Fibroblast of skin of back (primary cell): ENCODE measurements around the gene DSG3. TPM values are rescaled to one million over a fixed set of nuclear protein-coding genes. Genes with fewer than 3 reads are reported as not detected.

Experiments used
- DNase-seq: peaks from one replicate; pipeline ENCODE4 v3.0.0-alpha.2; 2013
- polyA plus RNA-seq, 2 experiments: library from polyadenylated mRNA; unstranded; fragments of 120-200 nt; gene quantifications; one replicate each; pipeline ENCODE4 v1.2.1, GENCODE V29; 2013; ENCODE audit not compliant: insufficient read length in 2 of 2

DSG3 gene, protein sequence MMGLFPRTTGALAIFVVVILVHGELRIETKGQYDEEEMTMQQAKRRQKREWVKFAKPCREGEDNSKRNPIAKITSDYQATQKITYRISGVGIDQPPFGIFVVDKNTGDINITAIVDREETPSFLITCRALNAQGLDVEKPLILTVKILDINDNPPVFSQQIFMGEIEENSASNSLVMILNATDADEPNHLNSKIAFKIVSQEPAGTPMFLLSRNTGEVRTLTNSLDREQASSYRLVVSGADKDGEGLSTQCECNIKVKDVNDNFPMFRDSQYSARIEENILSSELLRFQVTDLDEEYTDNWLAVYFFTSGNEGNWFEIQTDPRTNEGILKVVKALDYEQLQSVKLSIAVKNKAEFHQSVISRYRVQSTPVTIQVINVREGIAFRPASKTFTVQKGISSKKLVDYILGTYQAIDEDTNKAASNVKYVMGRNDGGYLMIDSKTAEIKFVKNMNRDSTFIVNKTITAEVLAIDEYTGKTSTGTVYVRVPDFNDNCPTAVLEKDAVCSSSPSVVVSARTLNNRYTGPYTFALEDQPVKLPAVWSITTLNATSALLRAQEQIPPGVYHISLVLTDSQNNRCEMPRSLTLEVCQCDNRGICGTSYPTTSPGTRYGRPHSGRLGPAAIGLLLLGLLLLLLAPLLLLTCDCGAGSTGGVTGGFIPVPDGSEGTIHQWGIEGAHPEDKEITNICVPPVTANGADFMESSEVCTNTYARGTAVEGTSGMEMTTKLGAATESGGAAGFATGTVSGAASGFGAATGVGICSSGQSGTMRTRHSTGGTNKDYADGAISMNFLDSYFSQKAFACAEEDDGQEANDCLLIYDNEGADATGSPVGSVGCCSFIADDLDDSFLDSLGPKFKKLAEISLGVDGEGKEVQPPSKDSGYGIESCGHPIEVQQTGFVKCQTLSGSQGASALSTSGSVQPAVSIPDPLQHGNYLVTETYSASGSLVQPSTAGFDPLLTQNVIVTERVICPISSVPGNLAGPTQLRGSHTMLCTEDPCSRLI
- not detected for polyA plus RNA-seq (2013, experiment 1 of 2; ENCODE audit: insufficient read length)
- 0.11 TPM for polyA plus RNA-seq (2013, experiment 2 of 2; ENCODE audit: insufficient read length)

DNA sequence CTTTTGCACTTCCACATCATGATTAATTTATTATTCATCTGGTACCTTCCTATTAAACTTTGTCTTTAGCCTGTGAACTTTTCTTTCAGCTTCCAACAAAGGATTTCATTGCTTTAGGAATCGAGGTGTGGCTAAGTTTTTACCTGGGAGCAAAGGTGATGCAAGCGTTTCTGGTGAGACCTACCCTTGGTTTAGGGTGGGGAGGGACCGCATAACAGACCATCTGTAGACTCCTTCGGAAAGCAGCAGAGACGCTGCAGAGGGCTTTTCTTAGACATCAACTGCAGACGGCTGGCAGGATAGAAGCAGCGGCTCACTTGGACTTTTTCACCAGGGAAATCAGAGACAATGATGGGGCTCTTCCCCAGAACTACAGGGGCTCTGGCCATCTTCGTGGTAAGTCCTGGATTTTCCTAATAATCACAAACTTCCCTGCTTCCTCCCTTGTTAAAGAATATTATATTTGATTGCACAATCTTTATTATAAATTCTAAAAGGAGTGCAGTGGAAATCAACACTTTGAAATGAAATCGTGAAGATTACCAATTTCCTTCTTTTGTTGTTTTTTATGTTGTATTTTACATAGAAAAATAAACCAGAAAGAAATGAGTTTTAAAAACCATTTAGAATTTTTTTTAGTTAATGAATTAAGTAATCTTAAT, at the start of gene DSG3:
Gene DSG3, plus strand, starts transcription at position 212 of the 662 bp plus-strand sequence. Its CDS starts 137 bp downstream, at position 349.
- DNase-seq, result no peak

DNA sequence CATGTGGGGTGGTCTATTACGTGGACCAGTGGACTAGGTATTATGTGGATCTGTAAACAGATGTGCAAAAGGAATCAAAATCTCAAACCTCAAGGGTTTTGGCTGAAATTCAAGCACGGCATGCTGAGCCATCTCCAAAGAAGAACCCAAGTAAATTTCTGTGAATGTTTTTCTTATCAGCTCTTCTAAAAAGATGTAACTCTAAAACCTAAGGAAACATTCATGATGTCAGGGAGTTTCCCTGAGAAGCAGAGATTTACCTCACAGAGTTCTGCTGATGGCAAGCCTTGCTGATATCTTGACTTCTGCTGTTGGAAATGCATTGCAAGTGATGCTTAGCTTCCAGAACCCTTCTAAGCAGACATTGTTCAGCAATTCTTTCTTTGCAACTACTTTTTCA, 49.4 kb upstream of the DSG3 start:
- DNase-seq, result no peak

DNA sequence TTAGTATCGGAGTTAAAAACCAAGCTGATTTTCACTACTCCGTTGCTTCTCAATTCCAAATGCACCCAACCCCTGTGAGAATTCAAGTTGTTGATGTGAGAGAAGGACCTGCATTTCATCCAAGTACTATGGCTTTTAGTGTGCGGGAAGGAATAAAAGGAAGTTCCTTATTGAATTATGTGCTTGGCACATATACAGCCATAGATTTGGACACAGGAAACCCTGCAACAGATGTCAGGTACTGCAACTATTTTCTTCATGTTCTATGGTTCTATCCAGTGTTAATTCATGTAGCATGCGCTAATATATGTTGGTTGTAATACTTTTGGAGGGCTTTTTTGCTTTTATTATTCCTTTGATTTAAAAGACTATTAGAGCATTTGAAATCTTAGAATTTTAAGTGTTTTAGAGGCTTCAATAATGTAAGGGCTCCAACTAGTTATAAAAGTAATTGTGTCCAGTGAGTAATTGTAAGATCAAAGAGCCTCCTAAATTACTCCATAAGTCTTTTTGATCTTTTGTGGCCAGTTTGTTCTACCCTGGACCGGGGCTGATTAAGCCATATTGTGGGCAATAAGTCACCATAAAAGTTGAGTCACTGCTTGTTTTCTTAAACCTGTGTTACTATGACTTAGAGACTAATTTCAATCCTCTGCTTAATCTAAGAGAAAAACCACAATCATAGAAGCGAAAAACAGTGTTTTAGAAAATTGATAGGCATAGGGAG, 48.1 kb upstream of the DSG3 start:
- no peak for DNase-seq

DNA sequence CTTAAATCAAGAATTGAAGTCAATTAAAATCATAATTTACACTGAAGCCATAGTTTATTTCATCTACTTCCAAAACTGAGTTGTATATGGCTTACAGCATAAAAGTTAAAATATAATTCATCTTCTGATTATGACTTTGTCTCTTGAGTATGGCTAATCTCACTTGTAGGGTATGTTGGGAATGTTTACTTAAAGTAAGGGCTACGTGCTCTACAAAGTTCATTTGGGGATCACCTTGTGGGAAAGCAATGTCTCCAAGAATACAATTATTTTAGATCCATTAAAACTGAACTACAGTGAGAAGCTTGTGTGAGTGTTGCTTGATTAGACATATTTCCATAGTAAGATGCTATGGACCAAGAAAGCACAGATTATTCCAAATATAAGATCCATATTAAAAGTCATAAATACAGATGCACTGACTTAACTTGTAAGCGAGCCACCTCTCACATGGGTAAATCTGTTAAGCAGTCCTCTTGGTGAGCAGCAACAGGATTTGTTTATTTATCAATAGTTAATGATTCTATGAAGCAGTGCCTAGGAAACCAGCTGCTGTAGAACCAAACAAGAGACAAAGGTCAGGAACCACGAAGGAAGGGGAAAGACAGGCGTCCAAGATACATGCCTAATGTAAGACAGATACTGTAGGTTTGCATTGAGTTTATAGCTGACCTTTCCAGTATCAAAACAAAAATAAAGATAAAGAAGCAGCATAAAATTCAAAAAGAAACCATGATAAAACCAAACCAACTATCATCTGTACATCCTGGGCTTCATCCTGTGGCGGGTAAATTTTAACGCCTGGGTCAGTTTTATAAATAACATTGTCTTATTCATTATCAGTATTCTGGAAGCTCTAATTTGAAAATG, 46.1 kb upstream of the DSG3 start:
- DNase-seq, result no peak

DNA sequence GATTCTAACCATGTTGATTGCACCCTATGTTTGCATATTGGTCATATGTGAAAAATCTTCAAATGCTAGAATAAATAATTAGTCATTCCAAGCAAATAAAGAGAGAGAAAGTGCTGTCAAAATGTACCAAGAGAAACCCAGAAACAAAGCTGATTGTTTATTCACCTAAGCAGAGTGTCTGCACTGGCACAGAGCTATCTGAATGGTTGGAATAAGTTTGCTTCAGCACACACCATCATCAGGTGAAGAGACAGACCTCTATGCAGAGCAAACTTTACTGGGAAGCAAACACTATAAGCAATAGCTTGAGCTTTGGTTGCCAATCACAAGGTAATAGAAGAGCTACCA, 45.5 kb upstream of the DSG3 start:
- DNase-seq, result no peak

DNA sequence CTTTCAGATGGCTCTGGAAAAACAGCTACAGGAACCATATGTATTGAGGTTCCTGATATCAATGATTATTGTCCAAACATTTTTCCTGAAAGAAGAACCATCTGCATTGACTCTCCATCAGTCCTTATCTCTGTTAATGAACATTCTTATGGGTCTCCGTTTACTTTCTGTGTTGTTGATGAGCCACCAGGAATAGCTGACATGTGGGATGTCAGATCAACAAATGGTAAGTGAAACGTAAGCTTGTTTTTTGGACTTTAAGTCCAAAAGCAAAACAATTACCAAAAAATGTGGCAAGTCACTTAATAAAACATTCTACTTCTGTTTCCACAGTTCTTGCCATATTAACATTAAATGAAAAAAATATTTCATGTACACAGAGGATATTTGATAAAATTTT, 44.1 kb upstream of the DSG3 start:
- DNase-seq, result no peak

DNA sequence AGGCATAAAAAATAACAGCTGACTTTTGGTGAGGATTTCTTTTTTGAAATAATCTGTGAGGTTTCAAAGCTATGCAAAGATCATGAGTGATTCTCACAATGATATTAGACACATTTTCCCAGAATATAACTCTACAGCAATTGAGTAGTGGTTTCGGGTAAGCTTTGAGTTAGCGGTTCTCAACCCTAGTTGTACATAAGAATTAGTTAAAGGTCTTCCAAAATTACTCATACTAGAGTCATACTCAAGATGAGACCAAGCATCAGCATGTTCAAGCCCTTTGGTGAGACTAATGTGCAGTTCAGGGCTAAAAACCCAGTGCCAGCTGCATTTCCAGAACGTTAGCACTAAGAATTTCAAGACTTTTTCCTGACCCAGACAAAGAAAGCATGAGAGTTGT, 39.9 kb upstream of the DSG3 start:
- no peak for DNase-seq

DNA sequence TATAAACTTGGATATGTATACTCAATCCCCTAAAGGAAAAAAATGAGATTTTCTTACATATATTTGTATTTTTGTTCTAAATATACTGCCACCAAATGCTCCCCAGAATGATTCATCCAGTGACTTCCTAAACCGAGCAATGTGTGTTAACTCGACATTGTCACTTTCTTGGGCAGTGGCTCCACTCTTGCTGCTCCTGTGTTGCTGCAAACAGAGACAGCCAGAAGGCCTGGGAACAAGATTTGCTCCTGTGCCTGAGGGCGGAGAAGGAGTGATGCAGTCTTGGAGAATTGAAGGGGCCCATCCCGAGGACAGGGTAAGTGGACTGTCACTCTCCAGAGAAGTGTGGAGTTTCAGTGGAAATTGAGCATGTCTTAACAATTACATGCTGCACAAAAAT, 38.3 kb upstream of the DSG3 start:
- DNase-seq, result no peak

DNA sequence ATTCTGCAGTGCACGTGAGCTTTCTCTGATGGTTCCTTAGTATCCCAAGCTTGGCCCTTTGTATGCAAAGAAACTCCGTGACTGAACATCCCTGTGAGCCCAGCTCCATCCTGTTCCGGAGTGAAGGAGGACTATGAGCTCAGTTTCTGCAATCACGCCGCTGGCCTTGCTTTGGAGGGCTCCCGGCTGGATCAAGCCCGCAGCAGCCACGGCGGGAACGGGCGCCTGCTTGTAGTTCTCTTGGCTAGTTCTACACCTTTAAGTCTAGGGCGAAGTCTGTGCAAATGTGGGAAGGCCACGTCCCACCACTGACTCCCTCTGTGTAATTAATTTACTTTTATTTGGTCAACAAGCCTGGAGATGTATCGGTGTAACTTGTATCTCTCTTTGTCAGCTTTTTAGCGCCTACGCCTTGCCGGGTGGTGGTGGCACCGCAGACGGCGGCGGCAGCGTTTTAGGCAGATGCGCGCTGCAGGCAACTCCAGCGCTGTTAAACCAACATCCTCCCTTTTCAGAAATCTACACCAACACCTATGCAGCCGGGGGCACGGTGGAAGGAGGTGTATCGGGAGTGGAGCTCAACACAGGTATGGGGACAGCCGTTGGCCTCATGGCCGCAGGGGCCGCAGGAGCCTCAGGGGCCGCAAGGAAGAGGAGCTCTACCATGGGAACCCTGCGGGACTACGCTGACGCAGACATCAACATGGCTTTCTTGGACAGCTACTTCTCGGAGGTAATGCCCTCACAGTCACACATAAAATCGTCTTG, 36.6 kb upstream of the DSG3 start:
- DNase-seq, result no peak

DNA sequence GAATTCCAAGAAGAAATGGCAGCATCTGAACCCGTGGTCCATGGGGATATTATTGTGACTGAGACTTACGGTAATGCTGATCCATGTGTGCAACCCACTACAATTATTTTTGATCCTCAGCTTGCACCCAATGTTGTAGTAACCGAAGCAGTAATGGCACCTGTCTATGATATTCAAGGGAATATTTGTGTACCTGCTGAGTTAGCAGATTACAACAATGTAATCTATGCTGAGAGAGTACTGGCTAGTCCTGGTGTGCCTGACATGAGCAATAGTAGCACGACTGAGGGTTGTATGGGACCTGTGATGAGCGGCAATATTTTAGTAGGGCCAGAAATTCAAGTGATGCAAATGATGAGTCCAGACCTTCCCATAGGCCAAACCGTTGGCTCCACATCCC, 34.4 kb upstream of the DSG3 start:
- no peak for DNase-seq

DNA sequence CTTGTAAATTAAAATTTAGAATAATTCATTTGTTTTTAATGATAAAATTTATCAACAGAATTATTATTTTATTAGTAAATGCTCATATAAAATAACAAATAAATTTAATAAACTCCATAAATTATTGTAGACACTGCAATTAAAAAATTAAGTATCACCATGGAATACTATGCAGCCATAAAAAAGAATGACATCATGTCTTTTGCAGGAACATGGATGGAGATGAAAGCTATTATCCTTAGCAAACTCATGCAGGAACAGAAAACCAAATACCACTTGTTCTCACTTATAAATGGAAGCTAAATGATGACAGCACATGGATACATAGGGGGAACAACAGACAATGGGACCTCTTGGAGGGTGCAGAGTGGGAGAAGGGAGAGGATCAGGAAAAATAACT, 29.7 kb upstream of the DSG3 start:
- DNase-seq, result no peak

DNA sequence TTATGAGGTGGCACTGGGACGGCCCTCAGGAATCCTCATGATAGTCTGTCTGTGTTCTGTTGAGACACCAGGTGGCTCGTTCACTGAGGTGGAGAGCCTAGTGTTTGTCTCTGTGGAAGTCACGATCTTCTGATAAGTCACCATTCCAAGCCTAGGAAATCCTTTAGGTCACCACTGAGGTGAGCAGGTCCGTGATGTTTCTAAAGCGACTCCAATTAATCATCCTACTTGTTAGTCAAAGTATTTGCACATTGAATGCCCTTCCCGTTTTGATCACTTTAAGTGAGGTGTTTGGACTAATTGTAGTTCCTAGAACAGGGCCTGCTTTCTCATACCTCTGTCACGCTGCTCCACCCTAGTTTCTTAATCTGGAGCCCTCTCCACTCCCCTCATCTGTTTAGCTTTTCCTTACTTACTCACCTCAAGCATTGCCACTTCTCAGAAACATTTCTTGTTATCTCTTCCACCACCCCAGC, 28.0 kb upstream of the DSG3 start:
- DNase-seq, result no peak

DNA sequence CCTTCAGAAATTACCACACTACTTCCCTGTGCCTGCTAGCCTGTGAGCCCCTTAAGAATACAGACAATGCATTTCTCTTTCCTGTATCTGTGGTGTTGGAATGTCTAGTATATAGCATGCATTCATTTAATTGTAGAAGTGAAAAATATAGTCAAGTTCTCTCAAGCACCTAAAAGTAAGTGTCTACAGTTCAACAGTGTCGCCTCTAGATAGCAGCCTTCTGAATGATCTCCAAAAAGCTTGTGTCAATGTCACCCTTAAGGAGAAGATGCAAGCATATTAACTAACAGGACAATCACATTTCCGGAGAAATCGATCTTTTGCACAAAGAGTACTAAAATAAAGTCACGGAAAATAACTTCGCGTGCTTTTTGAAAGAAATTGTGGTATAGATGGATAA, 27.5 kb upstream of the DSG3 start:
- DNase-seq, result no peak

DNA sequence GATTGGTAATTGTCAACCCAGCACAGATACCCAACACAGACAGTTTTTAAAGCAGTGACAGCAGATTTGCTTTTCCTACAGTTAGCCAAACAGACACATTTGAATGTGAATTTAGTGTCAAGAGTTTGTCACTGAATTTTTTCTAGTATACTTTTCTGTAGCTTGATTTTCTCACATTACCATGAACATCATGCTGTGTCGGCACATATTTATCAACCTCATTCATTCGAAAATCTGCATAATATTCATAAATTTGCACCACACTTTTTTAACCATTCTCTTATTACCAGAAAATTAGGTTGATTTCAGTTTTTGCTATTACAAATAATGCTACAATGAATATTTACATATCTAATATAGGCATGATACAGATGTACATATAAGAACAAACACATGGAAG, 27.0 kb upstream of the DSG3 start:
- DNase-seq, result no peak

DNA sequence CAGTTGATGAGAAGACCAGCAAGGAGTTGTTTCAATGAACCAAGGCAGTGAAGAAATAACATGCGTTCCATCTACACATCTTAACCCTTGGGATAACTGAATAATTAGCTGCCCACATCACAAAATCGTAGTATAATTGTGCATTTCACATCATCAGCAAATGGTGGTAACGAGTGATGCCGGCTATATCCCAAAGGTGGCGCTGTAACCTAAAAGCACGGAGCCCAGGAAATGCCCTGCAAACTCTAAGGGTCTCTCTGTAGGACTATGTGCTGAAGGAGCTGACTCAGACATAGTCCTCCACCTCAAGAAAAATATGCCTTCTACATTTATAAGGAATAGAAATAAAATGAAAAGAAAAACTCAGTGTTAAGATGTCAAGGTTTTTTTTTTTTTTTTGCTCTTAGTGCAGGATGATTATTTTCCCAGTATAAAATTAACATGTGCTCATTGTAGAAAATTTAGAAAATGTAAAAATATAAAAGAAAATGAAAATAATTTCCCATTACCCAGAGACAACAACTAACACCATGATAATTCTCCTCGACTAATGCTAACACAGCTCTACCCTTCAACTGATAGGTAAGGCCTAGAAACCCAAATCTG, 23.1 kb upstream of the DSG3 start:
- peak; percentile 17 for DNase-seq

DNA sequence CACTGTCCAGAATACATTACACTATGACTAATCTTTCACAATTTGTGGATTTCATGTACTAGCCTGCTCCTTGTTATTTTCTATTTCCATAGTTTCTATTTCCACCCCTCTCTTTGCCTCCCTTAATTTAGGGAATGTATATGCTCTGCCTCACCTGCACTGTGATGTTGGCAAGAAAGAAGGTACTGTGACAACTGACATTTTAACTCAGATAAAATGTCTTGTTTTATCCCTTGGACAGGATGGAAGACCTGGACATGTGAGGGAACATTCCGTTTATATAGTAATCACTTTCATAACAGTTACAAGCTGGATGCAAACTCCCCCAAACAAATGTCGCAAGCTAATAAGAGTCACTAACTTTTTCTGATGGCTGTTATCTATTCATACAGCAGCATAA, 21.5 kb upstream of the DSG3 start:
- no peak for DNase-seq

DNA sequence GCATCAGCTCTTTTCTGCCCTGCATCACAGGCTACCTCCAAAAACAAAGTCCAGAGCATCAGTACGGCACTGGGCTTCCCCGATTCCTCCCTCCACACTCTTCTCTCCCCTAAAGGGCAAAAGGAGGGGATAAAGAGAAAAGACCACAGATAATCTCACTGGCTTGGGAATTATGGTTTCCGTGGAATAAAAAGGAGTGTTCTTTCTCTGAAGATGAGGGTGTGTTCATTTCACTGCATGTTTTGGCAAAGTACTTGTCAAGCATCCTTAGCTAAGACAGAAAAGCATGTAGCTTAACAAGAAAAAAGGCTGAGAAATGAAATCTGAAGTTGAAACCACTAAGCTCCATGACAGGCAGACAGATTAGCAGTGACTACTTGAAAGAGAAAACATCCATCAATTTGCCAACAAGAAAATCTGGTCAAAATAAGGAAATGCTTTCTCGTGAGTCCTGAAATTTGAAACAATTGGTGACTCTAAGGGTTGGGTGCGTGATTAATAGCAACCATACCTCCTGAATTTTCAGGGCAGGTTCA, 20.6 kb upstream of the DSG3 start:
- DNase-seq, result no peak

DNA sequence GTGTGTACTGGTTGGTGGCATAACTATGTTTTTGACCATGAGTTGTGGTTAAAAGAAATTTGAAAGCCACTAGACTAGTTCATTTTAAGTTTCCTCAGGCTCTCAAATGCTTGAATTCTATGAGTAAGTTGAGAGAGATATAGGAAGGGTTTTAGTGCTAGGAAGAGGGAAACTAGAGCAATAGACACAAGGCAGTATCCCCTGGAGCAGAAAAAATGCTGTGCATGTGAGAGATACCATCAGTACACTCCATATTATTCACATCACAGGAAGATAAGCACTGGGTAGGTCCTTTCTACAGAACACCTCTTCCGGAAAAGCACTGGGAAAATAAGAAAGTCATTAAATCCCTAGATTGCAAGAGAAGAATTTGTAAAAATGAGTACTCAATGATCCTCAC, 19.3 kb upstream of the DSG3 start:
- DNase-seq, result no peak

DNA sequence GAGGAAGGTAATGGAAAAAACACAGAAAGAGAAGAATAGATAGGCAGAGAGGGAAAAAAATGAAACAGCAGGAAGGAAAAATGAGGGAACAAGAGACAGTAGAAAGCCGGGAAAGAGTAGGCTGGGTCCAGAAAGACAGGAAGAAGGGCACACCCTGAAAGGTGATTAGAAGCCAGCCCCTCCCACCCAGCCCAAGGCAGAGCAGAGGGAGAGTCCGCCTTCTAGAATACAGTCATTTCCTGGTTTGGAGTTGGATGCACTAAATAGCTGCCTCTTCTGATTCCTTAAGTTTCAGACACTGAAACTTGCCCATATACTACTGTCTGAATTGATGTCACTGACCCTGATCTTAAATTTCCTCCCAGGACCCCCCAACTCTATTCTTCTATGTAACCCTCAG, 17.9 kb upstream of the DSG3 start:
- no peak for DNase-seq

DNA sequence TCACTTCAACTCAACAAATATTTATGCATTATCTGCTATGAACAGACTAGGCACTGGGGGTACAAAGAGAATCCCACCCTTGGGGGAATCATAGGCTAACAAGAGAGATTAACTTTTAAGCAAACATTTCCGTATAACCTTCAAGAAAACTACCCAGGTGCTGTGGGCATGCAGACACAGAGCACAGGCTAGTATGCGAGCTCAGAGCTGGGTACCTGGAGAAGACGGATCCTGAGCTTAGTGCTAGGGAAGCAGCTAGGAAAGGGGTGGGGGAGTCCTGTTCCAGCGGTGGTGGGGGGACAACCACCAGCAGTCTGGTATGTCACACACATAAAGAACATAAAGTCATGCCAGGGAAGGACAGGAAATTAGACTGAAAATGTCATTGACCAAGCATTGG, 17.5 kb upstream of the DSG3 start:
- DNase-seq, result no peak
